Activated CD4-positive, alpha-beta T cell treated with anti-CD3 and anti-CD28 coated beads, Interleukin-2, Interleukin-4, amounts not matched to agents 100 ng/mL and 50 ng/mL, durations not matched to agents 16 hours and 8 hours (primary cell): ENCODE results near the gene ZNF511.

Source experiments
- DNase-seq: peaks from one replicate; pipeline ENCODE4 v3.0.0-alpha.2; 2020; ENCODE audit warnings: low spot score

The ZNF511 gene

GRCh38 chr10:133292919-133293809 is 15.6 kb upstream of the ZNF511 start:
- DNase-seq, result no peak

DNA sequence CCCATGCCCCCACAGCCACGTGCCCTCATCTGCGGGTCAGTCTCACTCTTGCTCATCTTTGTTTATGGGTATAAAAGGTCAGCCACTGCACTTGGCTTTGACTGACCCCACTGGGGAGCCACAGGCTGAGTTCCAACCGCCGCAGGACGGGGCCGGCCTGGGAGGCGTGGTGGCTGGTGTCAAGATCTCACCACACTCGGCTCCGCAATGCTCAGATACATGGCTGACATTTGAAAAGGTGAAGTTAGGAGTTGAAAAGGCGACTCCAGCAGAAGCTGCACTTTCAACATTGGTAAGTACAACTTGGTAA is 14.9 kb upstream of the ZNF511 start:
- no peak for DNase-seq

- DNase-seq, result no peak
These were observed 14.5 kb upstream of the ZNF511 start for GRCh38 chr10:133294189-133294588.

- DNase-seq, result no peak
These were observed 13.0 kb upstream of the ZNF511 start for GRCh38 chr10:133295426-133296320.

- DNase-seq, result no peak
These were observed 11.2 kb upstream of the ZNF511 start for GRCh38 chr10:133297504-133297903.

DNA sequence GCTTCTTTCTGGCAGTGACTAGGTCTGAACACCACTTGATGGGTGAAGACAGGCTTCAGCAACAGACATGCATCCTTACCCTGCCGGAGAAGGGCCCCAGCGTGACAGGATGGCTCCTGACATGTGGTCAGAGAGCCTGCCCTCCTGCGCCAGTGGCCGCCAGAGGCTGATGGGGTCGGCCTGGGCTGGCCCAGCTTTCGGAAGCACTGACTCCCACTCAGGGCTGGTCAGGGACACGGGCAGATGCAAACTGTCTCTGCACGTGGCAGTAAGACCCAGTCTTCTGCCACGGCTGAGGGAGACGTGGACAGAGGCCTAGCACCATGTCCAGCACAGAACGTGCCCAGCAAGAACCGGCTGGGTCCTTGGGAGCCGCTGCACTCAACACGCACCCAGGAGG is 10.2 kb upstream of the ZNF511 start:
- DNase-seq, result no peak

- DNase-seq, result no peak
These were observed 9.5 kb upstream of the ZNF511 start for GRCh38 chr10:133299224-133299623.

DNA sequence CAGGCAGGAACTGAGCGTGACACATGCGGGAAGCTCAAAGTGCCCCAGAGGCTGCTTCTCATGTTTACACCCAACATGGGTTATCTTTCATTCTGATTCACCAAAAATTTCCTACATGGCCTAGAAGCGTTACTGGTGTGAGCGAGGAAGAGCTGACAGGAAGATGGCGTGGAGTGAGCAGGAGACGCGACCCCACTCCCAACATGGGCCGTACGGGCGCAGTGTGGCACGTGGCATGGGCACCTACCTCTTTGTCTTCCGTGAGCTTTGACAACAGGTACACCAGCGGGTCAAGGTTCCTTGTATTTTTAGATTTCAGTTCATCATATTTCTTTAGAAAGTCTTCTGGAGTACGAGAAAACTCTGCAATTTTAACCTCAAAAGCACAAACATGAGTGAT is 9.0 kb upstream of the ZNF511 start:
- no peak for DNase-seq

GRCh38 chr10:133302230-133302629 is 6.5 kb upstream of the ZNF511 start:
- no peak for DNase-seq

DNA sequence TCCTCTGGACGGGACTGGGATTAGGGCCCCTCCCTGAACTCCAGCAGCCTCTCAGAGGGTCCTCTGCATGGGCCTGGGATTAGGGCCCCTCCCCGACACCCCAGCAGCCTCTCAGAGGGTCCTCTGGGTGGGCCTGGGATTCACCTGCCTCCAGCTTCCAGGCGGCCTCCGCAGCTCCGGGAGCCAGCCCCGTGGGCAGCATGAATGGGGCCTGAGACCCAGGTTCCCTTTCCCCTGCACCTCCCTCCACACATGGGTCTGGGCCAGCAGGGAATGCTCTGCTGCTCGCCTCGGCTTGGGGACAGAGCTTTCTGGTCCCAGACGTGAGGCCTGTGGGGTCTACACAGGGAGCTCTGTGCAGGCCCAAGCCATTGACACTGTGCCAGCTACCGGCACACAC is 5.5 kb upstream of the ZNF511 start:
- DNase-seq, result no peak

DNA sequence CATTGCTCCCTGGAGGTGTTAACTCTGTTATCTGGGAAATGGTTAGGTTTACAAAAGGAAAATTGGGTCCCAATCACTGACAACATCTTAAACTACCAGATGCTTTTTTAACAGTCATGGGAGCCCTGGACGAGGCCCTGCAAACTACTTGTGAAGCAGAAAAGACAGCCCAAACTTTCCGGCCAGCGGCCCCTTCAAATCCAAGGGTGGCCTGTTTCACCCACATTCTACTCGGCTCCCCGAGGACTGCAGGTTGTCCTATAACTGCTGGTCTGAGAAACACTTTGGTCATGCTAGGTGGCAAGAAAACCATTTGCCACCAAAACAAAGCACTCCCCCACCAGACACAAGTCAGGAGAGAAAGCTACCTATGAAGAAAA is 2.6 kb upstream of the ZNF511 start:
- DNase-seq, result no peak

DNA sequence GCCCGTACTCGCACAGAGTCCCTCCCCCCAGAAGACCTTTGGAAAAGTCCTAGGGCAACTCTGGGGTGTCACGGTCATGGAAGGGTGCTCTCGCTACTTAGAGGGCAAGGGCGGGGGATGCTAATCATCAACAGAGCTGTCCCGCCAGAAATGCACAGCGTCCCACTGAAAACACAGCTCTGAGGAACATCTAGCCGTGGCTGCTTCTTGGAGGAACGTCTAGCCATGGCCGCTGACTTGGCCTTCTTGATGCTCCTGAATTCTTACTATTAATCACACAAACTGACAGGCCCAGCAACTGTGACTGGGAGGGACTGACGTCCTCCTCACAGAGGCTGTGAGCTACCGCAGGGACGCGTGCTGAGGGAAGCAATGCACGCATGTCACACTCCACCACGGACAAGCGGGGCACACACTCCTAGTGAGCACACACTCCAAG is 1.8 kb upstream of the ZNF511 start:
- no peak for DNase-seq

- DNase-seq, result peak; percentile 86
These were observed 816 bp upstream of the ZNF511 start for GRCh38 chr10:133307776-133308420.

GRCh38 chr10:133309100-133309719 is 496 bp downstream of the ZNF511 start:
- DNase-seq, result peak; percentile 94

- no peak for DNase-seq
These were observed 1.1 kb downstream of the ZNF511 start for GRCh38 chr10:133309720-133310398.

DNA sequence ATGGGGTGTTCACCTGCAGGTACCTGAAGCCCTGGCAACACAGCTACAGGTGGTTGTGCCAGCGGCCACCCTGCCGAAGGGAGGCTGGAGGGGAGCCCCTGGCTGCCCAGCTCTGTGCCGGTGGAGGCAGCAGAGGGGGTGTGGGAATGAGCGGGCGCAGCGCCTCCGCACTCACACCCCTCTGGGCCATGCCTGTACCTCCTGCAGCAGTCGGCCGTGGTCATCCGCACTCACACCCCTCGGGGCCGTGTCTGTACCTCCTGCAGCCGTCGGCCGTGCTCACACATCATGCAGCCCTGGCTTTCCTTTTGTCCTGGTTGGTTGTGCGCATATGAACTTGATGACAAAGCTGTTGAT is 1.7 kb downstream of the ZNF511 start:
- no peak for DNase-seq

GRCh38 chr10:133310789-133311188 is 2.1 kb downstream of the ZNF511 start:
- no peak for DNase-seq

DNA sequence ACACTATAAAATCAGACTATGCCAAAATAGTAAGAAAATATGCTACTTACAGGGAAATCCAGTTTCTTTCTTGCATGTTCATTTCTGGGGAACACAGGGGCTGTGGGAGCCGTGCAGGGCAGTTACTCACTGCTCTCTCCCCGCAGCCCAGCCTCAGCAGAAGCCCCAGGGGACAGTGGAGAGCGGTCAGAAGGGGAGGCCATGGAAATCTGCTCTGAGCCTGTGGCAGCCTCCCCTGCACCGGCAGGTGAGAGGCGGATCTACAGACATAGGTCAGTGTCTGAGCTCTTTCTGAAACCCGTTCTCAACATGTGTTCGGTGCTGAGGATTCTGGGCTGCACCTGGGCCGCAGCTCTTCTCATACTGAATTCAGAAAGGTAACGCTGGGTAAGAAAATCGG is 2.9 kb downstream of the ZNF511 start:
- DNase-seq, result no peak

- no peak for DNase-seq
These were observed 3.5 kb downstream of the ZNF511 start for GRCh38 chr10:133312016-133312768.

GRCh38 chr10:133312769-133313145 is 4.0 kb downstream of the ZNF511 start:
- no peak for DNase-seq

GRCh38 chr10:133313192-133313591 is 4.5 kb downstream of the ZNF511 start:
- no peak for DNase-seq
